ENCODE measurements around the gene F7.

F7 gene

GRCh38 chr13:113058988-113059850 is 46.4 kb upstream of the F7 start:
- no peaks in the 10 kb centered on the region for H3K79me1 ChIP-seq (replicated peaks; ENCODE audit: low read length, poor library complexity, severe bottlenecking)
- no peaks in the 10 kb centered on the region for H3K36me3 ChIP-seq (ENCODE audit: control insufficient read depth in 1 of 2, insufficient read depth in 2 of 2, low read depth in 1 of 2, low read length in 2 of 2)
- no peaks in the 10 kb centered on the region for H3K9me3 ChIP-seq (ENCODE audit: control insufficient read depth, low read length)
- no peak overlapping the region for H3K23ac ChIP-seq (ENCODE audit: low read length in 2 of 2)
- DNase-seq, result no peak
- H3K4ac ChIP-seq (ENCODE audit: low read depth in 1 of 2, low read length in 2 of 2), result no peak overlapping the region
- H3K27me3 ChIP-seq (ENCODE audit: control insufficient read depth in 1 of 2, insufficient read depth in 1 of 2, low read length in 2 of 2), result peaks cover 1 to 38% of the 10 kb centered on the region in 2 experiments
- H2BK12ac ChIP-seq (ENCODE audit: low read length in 2 of 2), result no peak overlapping the region
- no peak overlapping the region for H2AK5ac ChIP-seq (ENCODE audit: low read length, severe bottlenecking)
- no peak overlapping the region for H3K27ac ChIP-seq (ENCODE audit: low read length, poor library complexity, severe bottlenecking)
- H3K9ac ChIP-seq (ENCODE audit: low read length), result no peak overlapping the region
- H2BK5ac ChIP-seq (ENCODE audit: low read depth, low read length, poor library complexity, severe bottlenecking), result no peak overlapping the region
- peaks cover 3% of the 10 kb centered on the region for H3K4me1 ChIP-seq (ENCODE audit: control insufficient read depth, insufficient read depth, low read depth, low read length)
- H4K91ac ChIP-seq (ENCODE audit: low read length), result no peak overlapping the region
- WGBS, result 95% methylated on average over 21 of the region's 22 CpGs
- no peak overlapping the region for H2BK120ac ChIP-seq (ENCODE audit: low read depth, low read length)
- H4K8ac ChIP-seq (ENCODE audit: low read length), result no peak overlapping the region
- H3K14ac ChIP-seq (ENCODE audit: low read length in 2 of 2), result no peak overlapping the region
- H3K4me2 ChIP-seq (ENCODE audit: low read length, poor library complexity, severe bottlenecking), result no peak overlapping the region
- no peak overlapping the region for H3K18ac ChIP-seq (ENCODE audit: low read depth in 1 of 2, low read length in 2 of 2)
- no peak overlapping the region for H2AFZ ChIP-seq (ENCODE audit: low read depth, low read length)
- no peak overlapping the region for H3K4me3 ChIP-seq (ENCODE audit: insufficient read depth in 1 of 2, low read depth in 1 of 2, low read length in 2 of 2)
- H2BK15ac ChIP-seq (ENCODE audit: low read depth, poor library complexity, severe bottlenecking), result no peak overlapping the region

- Histone ChIP-seq H3K4me3 (ENCODE audit: insufficient read depth in 1 of 2, low read depth in 1 of 2, low read length in 2 of 2) (no peak overlapping the region), H3K79me1 (replicated peaks; ENCODE audit: low read length, poor library complexity, severe bottlenecking) (no peaks in the 10 kb centered on the region), H3K27ac (ENCODE audit: low read length, poor library complexity, severe bottlenecking) (no peak overlapping the region), H2BK120ac (ENCODE audit: low read depth, low read length) (no peak overlapping the region), H2AK5ac (ENCODE audit: low read length, severe bottlenecking) (no peak overlapping the region), H3K23ac (ENCODE audit: low read length in 2 of 2) (no peak overlapping the region), H3K18ac (ENCODE audit: low read depth in 1 of 2, low read length in 2 of 2) (no peak overlapping the region), H2AFZ (ENCODE audit: low read depth, low read length) (no peak overlapping the region), H3K14ac (ENCODE audit: low read length in 2 of 2) (no peak overlapping the region), H2BK5ac (ENCODE audit: low read depth, low read length, poor library complexity, severe bottlenecking) (no peak overlapping the region), H3K4me2 (ENCODE audit: low read length, poor library complexity, severe bottlenecking) (no peak overlapping the region), H3K4ac (ENCODE audit: low read depth in 1 of 2, low read length in 2 of 2) (no peak overlapping the region), H4K8ac (ENCODE audit: low read length) (no peak overlapping the region), H4K91ac (ENCODE audit: low read length) (no peak overlapping the region), H3K9ac (ENCODE audit: low read length) (no peak overlapping the region), H3K27me3 (ENCODE audit: control insufficient read depth in 1 of 2, insufficient read depth in 1 of 2, low read length in 2 of 2) (peaks cover 0 to 31% of the 10 kb centered on the region in 2 experiments), H2BK12ac (ENCODE audit: low read length in 2 of 2) (no peak overlapping the region), H3K36me3 (ENCODE audit: control insufficient read depth in 1 of 2, insufficient read depth in 2 of 2, low read depth in 1 of 2, low read length in 2 of 2) (no peaks in the 10 kb centered on the region), H3K4me1 (ENCODE audit: control insufficient read depth, insufficient read depth, low read depth, low read length) (peaks cover 6% of the 10 kb centered on the region), H3K9me3 (ENCODE audit: control insufficient read depth, low read length) (no peaks in the 10 kb centered on the region), H2BK15ac (ENCODE audit: low read depth, poor library complexity, severe bottlenecking) (no peak overlapping the region)
- WGBS, result 78% methylated on average over 15 of the region's 15 CpGs
- no peak for DNase-seq
Measured at GRCh38 chr13:113059891-113060290, 45.7 kb upstream of the F7 start.

- Histone ChIP-seq H3K79me1 (replicated peaks; ENCODE audit: low read length, poor library complexity, severe bottlenecking) (no peaks in the 10 kb centered on the region), H3K27me3 (ENCODE audit: control insufficient read depth in 1 of 2, insufficient read depth in 1 of 2, low read length in 2 of 2) (peaks cover 0 to 23% of the 10 kb centered on the region in 2 experiments), H2AFZ (ENCODE audit: low read depth, low read length) (no peak overlapping the region), H3K36me3 (ENCODE audit: control insufficient read depth in 1 of 2, insufficient read depth in 2 of 2, low read depth in 1 of 2, low read length in 2 of 2) (no peaks in the 10 kb centered on the region), H3K4me2 (ENCODE audit: low read length, poor library complexity, severe bottlenecking) (no peak overlapping the region), H3K9me3 (ENCODE audit: control insufficient read depth, low read length) (no peaks in the 10 kb centered on the region), H2BK120ac (ENCODE audit: low read depth, low read length) (no peak overlapping the region), H2AK5ac (ENCODE audit: low read length, severe bottlenecking) (no peak overlapping the region), H3K14ac (ENCODE audit: low read length in 2 of 2) (no peak overlapping the region), H2BK12ac (ENCODE audit: low read length in 2 of 2) (no peak overlapping the region), H4K91ac (ENCODE audit: low read length) (no peak overlapping the region), H3K4me1 (ENCODE audit: control insufficient read depth, insufficient read depth, low read depth, low read length) (peaks cover 3% of the 10 kb centered on the region), H2BK5ac (ENCODE audit: low read depth, low read length, poor library complexity, severe bottlenecking) (no peak overlapping the region), H2BK15ac (ENCODE audit: low read depth, poor library complexity, severe bottlenecking) (no peak overlapping the region), H3K9ac (ENCODE audit: low read length) (no peak overlapping the region), H3K18ac (ENCODE audit: low read depth in 1 of 2, low read length in 2 of 2) (no peak overlapping the region), H3K27ac (ENCODE audit: low read length, poor library complexity, severe bottlenecking) (no peak overlapping the region), H3K4me3 (ENCODE audit: insufficient read depth in 1 of 2, low read depth in 1 of 2, low read length in 2 of 2) (no peak overlapping the region), H4K8ac (ENCODE audit: low read length) (no peak overlapping the region), H3K4ac (ENCODE audit: low read depth in 1 of 2, low read length in 2 of 2) (no peak overlapping the region), H3K23ac (ENCODE audit: low read length in 2 of 2) (no peak overlapping the region)
- DNase-seq, result no peak
- 87% methylated on average over 33 of the region's 34 CpGs for WGBS
Measured at GRCh38 chr13:113060557-113061270, 44.9 kb upstream of the F7 start.

GRCh38 chr13:113061271-113061625 is 44.3 kb upstream of the F7 start:
- Histone ChIP-seq H3K79me1 (replicated peaks; ENCODE audit: low read length, poor library complexity, severe bottlenecking) (no peaks in the 10 kb centered on the region), H2AFZ (ENCODE audit: low read depth, low read length) (no peak overlapping the region), H3K18ac (ENCODE audit: low read depth in 1 of 2, low read length in 2 of 2) (no peak overlapping the region), H3K36me3 (ENCODE audit: control insufficient read depth in 1 of 2, insufficient read depth in 2 of 2, low read depth in 1 of 2, low read length in 2 of 2) (no peaks in the 10 kb centered on the region), H3K4me1 (ENCODE audit: control insufficient read depth, insufficient read depth, low read depth, low read length) (peaks cover 3% of the 10 kb centered on the region), H3K27ac (ENCODE audit: low read length, poor library complexity, severe bottlenecking) (no peak overlapping the region), H3K4me3 (ENCODE audit: insufficient read depth in 1 of 2, low read depth in 1 of 2, low read length in 2 of 2) (no peak overlapping the region), H3K14ac (ENCODE audit: low read length in 2 of 2) (no peak overlapping the region), H3K9ac (ENCODE audit: low read length) (no peak overlapping the region), H4K8ac (ENCODE audit: low read length) (no peak overlapping the region), H2BK5ac (ENCODE audit: low read depth, low read length, poor library complexity, severe bottlenecking) (no peak overlapping the region), H2BK15ac (ENCODE audit: low read depth, poor library complexity, severe bottlenecking) (no peak overlapping the region), H3K4me2 (ENCODE audit: low read length, poor library complexity, severe bottlenecking) (no peak overlapping the region), H3K23ac (ENCODE audit: low read length in 2 of 2) (no peak overlapping the region), H4K91ac (ENCODE audit: low read length) (no peak overlapping the region), H3K4ac (ENCODE audit: low read depth in 1 of 2, low read length in 2 of 2) (no peak overlapping the region), H2AK5ac (ENCODE audit: low read length, severe bottlenecking) (no peak overlapping the region), H2BK12ac (ENCODE audit: low read length in 2 of 2) (no peak overlapping the region), H3K9me3 (ENCODE audit: control insufficient read depth, low read length) (no peaks in the 10 kb centered on the region), H2BK120ac (ENCODE audit: low read depth, low read length) (no peak overlapping the region), H3K27me3 (ENCODE audit: control insufficient read depth in 1 of 2, insufficient read depth in 1 of 2, low read length in 2 of 2) (peaks cover 0 to 18% of the 10 kb centered on the region in 2 experiments)
- DNase-seq, result no peak
- WGBS, result 91% methylated on average over 7 of the region's 9 CpGs

Data from mesenchymal stem cell (in vitro differentiated cells and primary cell).